Sigmoid colon (tissue), 7 donors: Measurements from ENCODE around the gene CTDP1. TPM values are rescaled to one million over a fixed set of nuclear protein-coding genes. Genes with fewer than 3 reads are reported as not detected.

ENCODE experiments used
- DNase-seq: peaks from one replicate; pipeline ENCODE4 v3.0.0-alpha.2; 2019
- H3K27ac ChIP-seq, 4 donors: fragments of 200-600 bp; sonication (generic); one replicate each; pipeline ENCODE4 v1.5.1; 2016 to 2019; ENCODE audit warnings: mild to moderate bottlenecking in 1 of 4
- H3K27me3 ChIP-seq, 3 donors: fragments of 200-600 bp; sonication (generic); one replicate each; pipeline ENCODE4 v1.5.1; 2019; ENCODE audit warnings: mild to moderate bottlenecking in 1 of 3
- H3K36me3 ChIP-seq, 4 donors: fragments of 200-600 bp; sonication (generic); one replicate each; pipeline ENCODE4 v1.5.1; 2016 to 2019
- H3K4me1 ChIP-seq, 4 donors: fragments of 200-600 bp; sonication (generic); one replicate each; pipeline ENCODE4 v1.5.1; 2017 to 2019
- H3K4me3 ChIP-seq, 4 donors: fragments of 200-600 bp; sonication (generic); one replicate each; pipeline ENCODE4 v1.5.1; 2017 to 2019; ENCODE audit warnings: mild to moderate bottlenecking in 2 of 4, moderate library complexity in 1 of 4
- H3K9me3 ChIP-seq, 4 donors: fragments of 200-600 bp in 3 of 4; sonication (generic) in 3 of 4; one replicate each; pipeline versions ENCODE4 v1.5.1 to v1.6.1; 2013 to 2019
- CTCF ChIP-seq, 4 experiments: fragments of 450-650 bp in 3 of 4; fragments of 200-600 bp in 1 of 4; IDR thresholded peaks; one replicate each; pipeline ENCODE4 v1.5.1; 2016 to 2019; ENCODE audit warnings: antibody characterized with exemption in 4 of 4, mild to moderate bottlenecking in 3 of 4, moderate library complexity in 2 of 4
- EP300 ChIP-seq, 4 donors: sonication (generic); formaldehyde crosslinking; IDR thresholded peaks; one replicate each; pipeline ENCODE4 v1.6.1; 2017; ENCODE audit warnings: antibody characterized with exemption in 4 of 4
- POLR2A ChIP-seq, 2 donors: fragments of 450-650 bp; IDR thresholded peaks; one replicate each; pipeline ENCODE4 v1.6.1; 2016; ENCODE audit warnings: antibody characterized with exemption in 2 of 2, mild to moderate bottlenecking in 2 of 2, moderate library complexity in 2 of 2
- POLR2AphosphoS5 ChIP-seq, 4 donors: sonication (generic); formaldehyde crosslinking; IDR thresholded peaks; one replicate each; pipeline ENCODE4 v1.6.1; 2017; ENCODE audit warnings: antibody characterized with exemption in 4 of 4
- WGBS, 2 donors: extraction: QIAGEN DNeasy Blood & Tissue Kit; methylation state at CpG; one replicate each; pipeline ENCODE4 v1.1.7; 2013; 5-methylcytosine and 5-hydroxymethylcytosine counted together
- intact Hi-C: fragments of 100-400 bp; cut with DNase I; formaldehyde crosslinking; loops from one replicate; pipeline ENCODE4 v1.15.1; 2023
- polyA plus RNA-seq, 3 donors: library from polyadenylated mRNA; stranded (reverse); fragments of 200-250 nt; gene quantifications; one replicate each; pipeline ENCODE4 v1.2.3, GENCODE V29; 2013
- total RNA-seq, 4 donors: library from RNA; depleted of rRNA; stranded (reverse); fragments of >200 nt; gene quantifications; one replicate each; pipeline ENCODE4 v1.1.0, GENCODE V29; 2016
- donor health status: healthy with polysubstance abuse.
- donor health status: Bipolar disorder and iron deficiency.
- donor health status: healthy.

CTDP1 gene
- total and polyA plus RNA-seq, 7 donors, result 11.1 to 25.9 (median 14.7) TPM

GRCh38 chr18:79681484-79682387 lies 2.1 kb downstream of the CTDP1 start:
- 25 to 67% methylated on average over 21 of the region's 21 CpGs for WGBS, 2 donors
- peak overlapping the region in 1 of 4 donors; percentile 6 for H3K27ac ChIP-seq

GRCh38 chr18:79682481-79682880 lies 2.9 kb downstream of the CTDP1 start:
- 40 to 84% methylated on average over 11 of the region's 11 CpGs for WGBS, 2 donors
- DNase-seq, result no peak
- Histone ChIP-seq H3K36me3 (no peaks in the 10 kb centered on the region), H3K4me1 (peaks cover 0 to 40% (median 29%) of the 10 kb centered on the region in 4 donors), H3K27me3 (no peaks in the 10 kb centered on the region), H3K4me3 (no peak overlapping the region), H3K27ac (no peak overlapping the region), H3K9me3 (no peaks in the 10 kb centered on the region)
- TF ChIP-seq POLR2A (IDR thresholded peaks at IDR 0.05), result no peak
- TF ChIP-seq POLR2AphosphoS5 (IDR thresholded peaks at IDR 0.05), result no peak
- no peak for TF ChIP-seq CTCF (IDR thresholded peaks at IDR 0.05)
- intact Hi-C loops, result loop anchor here (10.0 kb wide), 1 partner anchor 432 kb away; no protein-coding TSS in a partner anchor

More at GRCh38 chr18:79681484-79682387, 2.1 kb downstream of the CTDP1 start:
- H3K36me3 ChIP-seq, result no peaks in the 10 kb centered on the region
- no peak for DNase-seq
- H3K27me3 ChIP-seq, result no peaks in the 10 kb centered on the region
- no peaks in the 10 kb centered on the region for H3K9me3 ChIP-seq
- H3K4me3 ChIP-seq, result no peak overlapping the region
- intact Hi-C loops, result loop anchor here (10.0 kb wide), 1 partner anchor 433 kb away; no protein-coding TSS in a partner anchor
- no peak for TF ChIP-seq CTCF (IDR thresholded peaks at IDR 0.05)
- peak in 1 of 2 donors; percentile 10 for TF ChIP-seq POLR2A (IDR thresholded peaks at IDR 0.05)
- H3K4me1 ChIP-seq, result peaks cover 0 to 47% (median 36%) of the 10 kb centered on the region in 4 donors

DNA sequence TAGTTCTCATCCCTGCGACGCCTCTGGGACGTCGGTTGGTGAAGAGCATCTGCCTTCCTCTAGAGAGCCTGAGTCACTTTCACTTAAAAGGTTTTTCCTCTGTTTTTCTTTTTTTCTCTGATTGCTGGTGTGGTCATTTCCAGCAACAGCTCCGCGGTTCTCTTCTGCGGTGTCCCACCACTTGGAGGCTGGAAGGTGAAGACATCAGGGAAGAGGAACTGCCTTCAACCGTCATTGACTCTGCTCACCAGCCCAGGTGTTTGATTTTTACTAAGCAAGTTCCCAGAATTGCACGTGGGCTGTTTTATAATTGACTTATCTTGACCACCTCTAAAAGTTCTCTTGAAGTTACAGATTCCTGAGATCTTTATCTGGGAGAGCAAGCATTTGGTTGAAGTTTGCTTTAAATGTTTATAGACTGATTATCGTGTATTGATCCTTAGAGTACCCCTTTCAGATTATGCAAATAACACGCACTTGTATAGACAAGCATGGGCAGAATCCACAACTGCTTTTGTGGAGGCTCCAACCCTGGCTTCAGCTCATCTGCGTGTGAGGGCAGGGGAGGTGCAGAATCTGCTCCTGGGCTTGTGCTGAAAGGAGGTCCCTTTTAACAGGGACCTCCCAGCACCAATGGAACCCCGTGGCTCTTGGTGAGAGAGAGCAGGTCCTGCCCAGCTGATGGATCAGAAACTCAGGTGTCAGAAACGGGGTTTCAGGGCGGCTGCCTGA lies 3.5 kb downstream of the CTDP1 start:
- no peaks in the 10 kb centered on the region for H3K36me3 ChIP-seq
- H3K4me3 ChIP-seq, result no peak overlapping the region
- TF ChIP-seq POLR2A (IDR thresholded peaks at IDR 0.05) (no peak), POLR2AphosphoS5 (IDR thresholded peaks at IDR 0.05) (no peak), EP300 (IDR thresholded peaks at IDR 0.05) (no peak), CTCF (IDR thresholded peaks at IDR 0.05) (no peak)
- intact Hi-C loops, result loop anchor here (10.0 kb wide), 1 partner anchor 432 kb away; no protein-coding TSS in a partner anchor
- peaks cover 0 to 35% (median 24%) of the 10 kb centered on the region in 4 donors for H3K4me1 ChIP-seq
- DNase-seq, result no peak
- 73 to 81% methylated on average over 15 of the region's 15 CpGs for WGBS, 2 donors
- no peak overlapping the region for H3K27ac ChIP-seq
- no peaks in the 10 kb centered on the region for H3K9me3 ChIP-seq
- H3K27me3 ChIP-seq, result no peaks in the 10 kb centered on the region

- intact Hi-C loops, result loop anchor here (10.0 kb wide), 1 partner anchor 431 kb away; no protein-coding TSS in a partner anchor
- H3K27me3 ChIP-seq, result no peaks in the 10 kb centered on the region
Measured at GRCh38 chr18:79683626-79684282, 4.2 kb downstream of the CTDP1 start.

More at GRCh38 chr18:79683626-79684282, 4.2 kb downstream of the CTDP1 start:
- H3K36me3 ChIP-seq, result no peaks in the 10 kb centered on the region
- no peaks in the 10 kb centered on the region for H3K9me3 ChIP-seq
- DNase-seq, result no peak
- TF ChIP-seq CTCF (IDR thresholded peaks at IDR 0.05), result no peak
- no peak for TF ChIP-seq EP300 (IDR thresholded peaks at IDR 0.05)
- no peak for TF ChIP-seq POLR2AphosphoS5 (IDR thresholded peaks at IDR 0.05)
- no peak for TF ChIP-seq POLR2A (IDR thresholded peaks at IDR 0.05)
- no peak overlapping the region for H3K27ac ChIP-seq
- H3K4me1 ChIP-seq, result peaks cover 0 to 28% (median 19%) of the 10 kb centered on the region in 4 donors
- no peak overlapping the region for H3K4me3 ChIP-seq
- WGBS, 2 donors, result 87 to 92% methylated on average over 21 of the region's 21 CpGs
